ENCODE data around the gene TMOD1. TPM values are rescaled to one million over a fixed set of nuclear protein-coding genes. Genes with fewer than 3 reads are reported as not detected.

Gene TMOD1
- total RNA-seq, 1 donor from 2014 or later: 21.1 TPM

DNA sequence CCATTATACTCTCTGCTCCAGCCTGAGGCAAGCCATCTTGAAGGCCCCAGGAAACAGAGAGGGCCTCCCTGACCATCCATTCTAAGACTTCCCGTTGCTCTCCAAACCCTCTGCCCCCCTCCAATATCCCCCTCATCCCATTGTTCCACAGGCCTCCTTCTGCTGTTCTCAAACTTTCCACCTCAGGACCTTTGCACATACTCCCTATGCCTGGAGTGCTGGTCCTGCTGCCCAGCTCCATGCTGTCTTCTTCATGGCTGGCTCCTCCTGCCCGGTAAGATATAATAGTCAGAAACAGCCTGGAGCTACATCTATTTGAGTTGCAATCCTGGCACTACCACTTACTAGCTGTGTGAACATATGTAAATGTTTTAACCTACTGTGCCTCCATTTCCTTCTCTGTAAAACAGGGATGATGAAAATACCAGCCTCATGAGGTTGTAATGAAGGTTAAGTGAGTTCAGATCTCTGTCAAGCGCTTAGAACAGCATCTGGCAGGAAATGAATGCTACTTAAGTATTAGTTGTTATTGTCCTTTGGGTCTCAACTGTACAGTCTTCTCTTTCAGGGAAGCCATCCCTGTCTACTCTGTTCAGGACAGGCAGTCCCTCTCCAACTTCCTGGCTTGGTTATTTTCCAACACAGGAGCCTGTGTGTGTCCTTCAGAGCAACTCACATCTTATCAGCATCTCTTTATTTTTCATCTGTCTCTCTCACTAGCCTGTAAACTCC, 45.8 kb downstream of the TMOD1 start:
- Histone ChIP-seq H3K36me3 (peaks cover 0 to 6% of the 10 kb centered on the region in 2 donors), H3K9me3 (no peaks in the 10 kb centered on the region), H3K27ac (no peak overlapping the region), H3K4me3 (no peak overlapping the region), H3K4me1 (no peaks in the 10 kb centered on the region), H3K27me3 (no peaks in the 10 kb centered on the region)
- intact Hi-C loops (cut with DNase I): no loop called here
- no peak for DNase-seq (ENCODE audit: extremely low spot score in 2 of 2)
- TF ChIP-seq, protein P1, sequence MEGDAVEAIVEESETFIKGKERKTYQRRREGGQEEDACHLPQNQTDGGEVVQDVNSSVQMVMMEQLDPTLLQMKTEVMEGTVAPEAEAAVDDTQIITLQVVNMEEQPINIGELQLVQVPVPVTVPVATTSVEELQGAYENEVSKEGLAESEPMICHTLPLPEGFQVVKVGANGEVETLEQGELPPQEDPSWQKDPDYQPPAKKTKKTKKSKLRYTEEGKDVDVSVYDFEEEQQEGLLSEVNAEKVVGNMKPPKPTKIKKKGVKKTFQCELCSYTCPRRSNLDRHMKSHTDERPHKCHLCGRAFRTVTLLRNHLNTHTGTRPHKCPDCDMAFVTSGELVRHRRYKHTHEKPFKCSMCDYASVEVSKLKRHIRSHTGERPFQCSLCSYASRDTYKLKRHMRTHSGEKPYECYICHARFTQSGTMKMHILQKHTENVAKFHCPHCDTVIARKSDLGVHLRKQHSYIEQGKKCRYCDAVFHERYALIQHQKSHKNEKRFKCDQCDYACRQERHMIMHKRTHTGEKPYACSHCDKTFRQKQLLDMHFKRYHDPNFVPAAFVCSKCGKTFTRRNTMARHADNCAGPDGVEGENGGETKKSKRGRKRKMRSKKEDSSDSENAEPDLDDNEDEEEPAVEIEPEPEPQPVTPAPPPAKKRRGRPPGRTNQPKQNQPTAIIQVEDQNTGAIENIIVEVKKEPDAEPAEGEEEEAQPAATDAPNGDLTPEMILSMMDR (IDR thresholded peaks at IDR 0.05): no peak
- no peak for TF ChIP-seq POLR2AphosphoS5 (IDR thresholded peaks at IDR 0.05; ENCODE audit: insufficient read depth in 1 of 2, low read depth in 1 of 2)
- TF ChIP-seq POLR2A (IDR thresholded peaks at IDR 0.05): no peak

GRCh38 chr9:97548379-97548778, 46.9 kb downstream of the TMOD1 start:
- H3K9me3 ChIP-seq: no peaks in the 10 kb centered on the region
- intact Hi-C loops (cut with DNase I): no loop called here
- TF ChIP-seq POLR2A (IDR thresholded peaks at IDR 0.05): no peak
- H3K4me1 ChIP-seq: no peaks in the 10 kb centered on the region
- H3K4me3 ChIP-seq: no peak overlapping the region
- H3K27ac ChIP-seq: peak overlapping the region; percentile 36
- no peaks in the 10 kb centered on the region for H3K27me3 ChIP-seq
- H3K36me3 ChIP-seq: peaks cover 0 to 6% of the 10 kb centered on the region in 2 donors
- DNase-seq (ENCODE audit: extremely low spot score in 2 of 2): no peak

GRCh38 chr9:97548819-97549540, 47.5 kb downstream of the TMOD1 start:
- intact Hi-C loops (cut with DNase I): no loop called here
- Histone ChIP-seq H3K36me3 (peaks cover 0 to 6% of the 10 kb centered on the region in 2 donors), H3K9me3 (no peaks in the 10 kb centered on the region), H3K27ac (peak overlapping the region; percentile 36), H3K4me1 (no peaks in the 10 kb centered on the region), H3K4me3 (no peak overlapping the region), H3K27me3 (no peaks in the 10 kb centered on the region)
- TF ChIP-seq POLR2A (IDR thresholded peaks at IDR 0.05) (no peak), POLR2AphosphoS5 (IDR thresholded peaks at IDR 0.05; ENCODE audit: insufficient read depth in 1 of 2, low read depth in 1 of 2) (no peak)
- TF ChIP-seq, protein P1 (IDR thresholded peaks at IDR 0.05): no peak
- DNase-seq (ENCODE audit: extremely low spot score in 2 of 2): no peak

GRCh38 chr9:97550386-97550785, 48.9 kb downstream of the TMOD1 start:
- intact Hi-C loops (cut with DNase I): no loop called here
- TF ChIP-seq POLR2AphosphoS5 (IDR thresholded peaks at IDR 0.05; ENCODE audit: insufficient read depth in 1 of 2, low read depth in 1 of 2): no peak
- TF ChIP-seq POLR2A (IDR thresholded peaks at IDR 0.05): no peak
- TF ChIP-seq, protein P1 (IDR thresholded peaks at IDR 0.05): no peak

DNA sequence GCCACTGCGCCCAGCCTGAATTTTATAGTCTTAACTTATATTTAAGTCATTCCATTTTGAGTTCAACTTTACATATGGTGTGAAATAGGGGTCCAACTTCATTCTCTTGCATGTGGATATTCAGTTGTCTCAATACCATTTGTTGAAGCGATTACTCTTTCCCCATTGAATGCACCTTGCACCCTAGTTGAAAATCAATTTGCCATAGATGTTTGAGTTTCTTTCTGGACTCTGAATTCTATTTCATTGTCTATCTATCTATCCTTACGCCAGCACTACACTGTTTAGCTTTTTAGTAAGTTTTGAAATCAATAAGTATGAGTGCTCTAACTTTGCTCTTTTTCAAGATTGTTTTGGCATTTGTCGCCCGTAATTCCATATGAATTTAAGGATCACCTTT, 49.8 kb downstream of the TMOD1 start:
- no peak for DNase-seq (ENCODE audit: extremely low spot score in 2 of 2)
- H3K36me3 ChIP-seq: peaks cover 0 to 6% of the 10 kb centered on the region in 2 donors
- no peak overlapping the region for H3K27ac ChIP-seq
- H3K27me3 ChIP-seq: no peaks in the 10 kb centered on the region
- intact Hi-C loops (cut with DNase I): no loop called here
- TF ChIP-seq POLR2A (IDR thresholded peaks at IDR 0.05) (no peak), POLR2AphosphoS5 (IDR thresholded peaks at IDR 0.05; ENCODE audit: insufficient read depth in 1 of 2, low read depth in 1 of 2) (no peak)
- TF ChIP-seq, protein P1 (IDR thresholded peaks at IDR 0.05): no peak
- no peak overlapping the region for H3K4me3 ChIP-seq
- H3K4me1 ChIP-seq: peaks cover 6% of the 10 kb centered on the region
- no peaks in the 10 kb centered on the region for H3K9me3 ChIP-seq

More at GRCh38 chr9:97550386-97550785, 48.9 kb downstream of the TMOD1 start:
- no peak for DNase-seq (ENCODE audit: extremely low spot score in 2 of 2)
- H3K27me3 ChIP-seq: no peaks in the 10 kb centered on the region
- H3K27ac ChIP-seq: no peak overlapping the region
- peaks cover 0 to 6% of the 10 kb centered on the region in 2 donors for H3K36me3 ChIP-seq
- no peak overlapping the region for H3K4me3 ChIP-seq
- H3K4me1 ChIP-seq: no peaks in the 10 kb centered on the region
- no peaks in the 10 kb centered on the region for H3K9me3 ChIP-seq

Measured in vagina (tissue), 2 donors.